HepG2 (cell line): Measurements from ENCODE around the gene SPNS2.

ENCODE experiments used
- AKAP8 ChIP-seq: sonication (generic); formaldehyde crosslinking; IDR thresholded peaks from 2 replicates; pipeline ENCODE4 v1.5.1; 2020; ENCODE audit warnings: mild to moderate bottlenecking, missing genetic modification reagents
- HOXA9 ChIP-seq: sonication (generic); formaldehyde crosslinking; IDR thresholded peaks from 2 replicates; pipeline ENCODE4 v1.8.1; 2022; ENCODE audit warnings: missing genetic modification reagents, mild to moderate bottlenecking, moderate library complexity, borderline replicate concordance
- MLX ChIP-seq: IDR thresholded peaks from 2 replicates; pipeline ENCODE4 v1.6.1; 2016
- SAFB2 ChIP-seq: sonication (generic); formaldehyde crosslinking; IDR thresholded peaks from 2 replicates; pipeline ENCODE4 v1.5.1; 2020; ENCODE audit warnings: missing genetic modification reagents, low read depth, mild to moderate bottlenecking, borderline replicate concordance
- SMC3 ChIP-seq: IDR thresholded peaks from 2 replicates; pipeline ENCODE4 v1.6.1; 2011; ENCODE audit warnings: low read length, improper control_type of control experiment
- SP2 ChIP-seq: sonication (generic); formaldehyde crosslinking; IDR thresholded peaks from 2 replicates; pipeline ENCODE4 v1.5.1; 2020; ENCODE audit warnings: mild to moderate bottlenecking, missing genetic modification reagents
- ZNF503 ChIP-seq: sonication (generic); formaldehyde crosslinking; IDR thresholded peaks from 2 replicates; pipeline ENCODE4 v1.4.0; 2020; ENCODE audit warnings: missing genetic modification reagents

DNA sequence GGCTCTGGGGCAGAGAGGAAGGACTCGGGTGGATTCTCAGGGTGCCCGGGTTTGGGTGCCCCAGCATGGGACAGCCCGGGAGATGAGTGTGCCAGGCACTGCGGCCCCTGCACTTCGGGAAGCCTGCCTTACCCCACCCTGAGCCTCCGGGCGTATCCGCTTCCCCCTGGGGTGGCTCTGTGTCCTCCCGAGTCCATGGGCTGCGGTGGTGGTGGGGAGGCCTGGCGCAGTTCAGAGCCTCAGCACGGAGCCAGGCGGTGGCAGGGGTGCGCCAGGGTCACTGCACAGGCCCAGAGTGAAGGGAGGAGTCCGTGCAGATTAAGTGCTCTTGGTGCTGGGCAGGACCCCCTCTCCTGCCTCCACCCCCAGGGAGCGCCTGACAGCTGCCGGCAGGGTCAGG, 35.8 kb downstream of the SPNS2 start:
- TF ChIP-seq SMC3 (no peak), AKAP8 (no peak), SP2 (no peak), ZNF503 (no peak), SAFB2 (CRISPR knock-in tag) (no peak), MLX (CRISPR knock-in tag) (no peak), HOXA9 (CRISPR knock-in tag) (no peak)
